Vagina (tissue), 2 donors: ENCODE results near the gene EZR. TPM values are rescaled to one million over a fixed set of nuclear protein-coding genes. Genes with fewer than 3 reads are reported as not detected.

ENCODE experiments used
- DNase-seq, 2 donors: peaks; one replicate each; pipeline ENCODE4 v3.0.0-alpha.2; 2017; ENCODE audit errors: extremely low spot score in 2 of 2
- H3K27ac ChIP-seq: fragments of 200-600 bp; sonication (generic); one replicate; pipeline ENCODE4 v1.5.1; 2019
- H3K27me3 ChIP-seq: fragments of 200-600 bp; sonication (generic); one replicate; pipeline ENCODE4 v1.5.1; 2019
- H3K36me3 ChIP-seq, 2 donors: fragments of 200-600 bp; sonication (generic); one replicate each; pipeline ENCODE4 v1.5.1; 2017 to 2019
- H3K4me1 ChIP-seq: fragments of 200-600 bp; sonication (generic); one replicate; pipeline ENCODE4 v1.5.1; 2019
- H3K4me3 ChIP-seq, 2 donors: fragments of 200-600 bp; sonication (generic); 1 replicate in 1 of 2; 2 replicates in 1 of 2; pipeline ENCODE4 v1.5.1; 2016 to 2019
- H3K9me3 ChIP-seq: fragments of 200-600 bp; sonication (generic); one replicate; pipeline ENCODE4 v1.5.1; 2019
- POLR2A ChIP-seq, 2 donors: fragments of 450-650 bp; IDR thresholded peaks; one replicate each; pipeline ENCODE4 v1.6.1; 2017; ENCODE audit warnings: antibody characterized with exemption in 2 of 2, mild to moderate bottlenecking in 2 of 2, moderate library complexity in 2 of 2
- POLR2AphosphoS5 ChIP-seq, 2 donors: sonication (generic); formaldehyde crosslinking; IDR thresholded peaks; one replicate each; pipeline ENCODE4 v1.9.0; 2017; ENCODE audit warnings: antibody characterized with exemption in 2 of 2, mild to moderate bottlenecking in 2 of 2, low read depth in 1 of 2; ENCODE audit not compliant: insufficient read depth in 1 of 2
- intact Hi-C: fragments of 100-400 bp; cut with DNase I; formaldehyde crosslinking; loops from one replicate; pipeline ENCODE4 v1.15.1; 2023
- total RNA-seq: library from RNA; depleted of rRNA; stranded (reverse); fragments of >200 nt; gene quantifications from one replicate; pipeline ENCODE4 v1.2.3, GENCODE V29; 2016
- TF ChIP-seq, protein P1 (sequence below), 3 experiments: fragments of 450-650 bp in 2 of 3; fragments of 200-600 bp in 1 of 3; sonication (generic) in 1 of 3; IDR thresholded peaks; one replicate each; pipeline ENCODE4 v1.5.1; 2017 to 2019; ENCODE audit warnings: antibody characterized with exemption in 3 of 3, mild to moderate bottlenecking in 2 of 3, moderate library complexity in 2 of 3

Gene EZR
- total RNA-seq, 1 donor from 2014 or later, result 99.7 TPM

DNA sequence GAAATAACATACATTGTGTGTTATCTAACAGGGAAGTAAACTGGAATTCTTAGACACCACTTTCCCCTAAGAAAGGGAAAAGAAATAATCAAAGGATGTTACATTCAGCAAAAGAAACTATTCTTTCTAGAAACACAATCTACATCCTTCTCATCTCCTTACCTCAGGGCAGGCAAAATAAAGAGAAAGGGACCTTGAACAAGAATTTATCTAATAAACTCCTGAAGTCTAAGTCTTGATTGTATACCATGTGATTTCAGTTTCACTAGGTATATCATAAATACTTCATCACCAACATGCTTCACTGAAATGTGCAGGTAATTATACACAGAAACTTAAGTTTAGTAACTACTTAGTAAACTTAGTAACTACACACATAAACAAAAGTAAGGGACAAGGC lies 15.0 kb downstream of the EZR start:
- TF ChIP-seq POLR2A (IDR thresholded peaks at IDR 0.05) (no peak), POLR2AphosphoS5 (IDR thresholded peaks at IDR 0.05; ENCODE audit: insufficient read depth in 1 of 2, low read depth in 1 of 2) (no peak)
- TF ChIP-seq, protein P1, sequence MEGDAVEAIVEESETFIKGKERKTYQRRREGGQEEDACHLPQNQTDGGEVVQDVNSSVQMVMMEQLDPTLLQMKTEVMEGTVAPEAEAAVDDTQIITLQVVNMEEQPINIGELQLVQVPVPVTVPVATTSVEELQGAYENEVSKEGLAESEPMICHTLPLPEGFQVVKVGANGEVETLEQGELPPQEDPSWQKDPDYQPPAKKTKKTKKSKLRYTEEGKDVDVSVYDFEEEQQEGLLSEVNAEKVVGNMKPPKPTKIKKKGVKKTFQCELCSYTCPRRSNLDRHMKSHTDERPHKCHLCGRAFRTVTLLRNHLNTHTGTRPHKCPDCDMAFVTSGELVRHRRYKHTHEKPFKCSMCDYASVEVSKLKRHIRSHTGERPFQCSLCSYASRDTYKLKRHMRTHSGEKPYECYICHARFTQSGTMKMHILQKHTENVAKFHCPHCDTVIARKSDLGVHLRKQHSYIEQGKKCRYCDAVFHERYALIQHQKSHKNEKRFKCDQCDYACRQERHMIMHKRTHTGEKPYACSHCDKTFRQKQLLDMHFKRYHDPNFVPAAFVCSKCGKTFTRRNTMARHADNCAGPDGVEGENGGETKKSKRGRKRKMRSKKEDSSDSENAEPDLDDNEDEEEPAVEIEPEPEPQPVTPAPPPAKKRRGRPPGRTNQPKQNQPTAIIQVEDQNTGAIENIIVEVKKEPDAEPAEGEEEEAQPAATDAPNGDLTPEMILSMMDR (IDR thresholded peaks at IDR 0.05), result no peak

DNA sequence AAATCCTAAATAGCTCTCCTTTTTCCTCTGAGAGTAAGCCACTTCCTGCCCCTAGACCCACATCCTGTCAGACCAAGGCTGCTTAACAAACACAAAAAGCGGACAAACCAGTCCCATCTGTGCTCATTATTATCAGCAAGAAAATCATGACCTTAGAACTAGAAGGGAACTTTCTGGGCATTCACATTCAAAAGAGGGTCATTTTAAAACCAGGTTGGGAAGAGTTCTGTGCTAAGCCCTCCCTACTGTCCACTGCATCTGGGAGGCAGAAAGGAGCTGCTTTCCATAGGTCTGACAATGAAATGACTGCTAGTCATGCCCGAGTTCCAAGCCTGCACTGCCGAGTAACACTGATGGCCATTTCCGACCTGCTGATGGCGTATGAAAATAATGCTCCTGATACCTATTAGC lies 15.4 kb downstream of the EZR start:
- Histone ChIP-seq H3K4me1 (peaks cover 30% of the 10 kb centered on the region), H3K4me3 (no peak overlapping the region), H3K9me3 (no peaks in the 10 kb centered on the region), H3K27ac (peak overlapping the region; percentile 22), H3K27me3 (no peaks in the 10 kb centered on the region), H3K36me3 (no peaks in the 10 kb centered on the region)
- no peak for TF ChIP-seq POLR2AphosphoS5 (IDR thresholded peaks at IDR 0.05; ENCODE audit: insufficient read depth in 1 of 2, low read depth in 1 of 2)
- TF ChIP-seq, protein P1 (IDR thresholded peaks at IDR 0.05), result no peak
- no peak for TF ChIP-seq POLR2A (IDR thresholded peaks at IDR 0.05)
- no peak for DNase-seq
- intact Hi-C loops, result no loop called here

More for the DNA sequence above, 15.0 kb downstream of the EZR start:
- Histone ChIP-seq H3K36me3 (no peaks in the 10 kb centered on the region), H3K4me3 (no peak overlapping the region), H3K9me3 (no peaks in the 10 kb centered on the region), H3K4me1 (peaks cover 25% of the 10 kb centered on the region), H3K27me3 (no peaks in the 10 kb centered on the region), H3K27ac (peak overlapping the region; percentile 22)
- DNase-seq, result no peak
- intact Hi-C loops, result no loop called here

DNA sequence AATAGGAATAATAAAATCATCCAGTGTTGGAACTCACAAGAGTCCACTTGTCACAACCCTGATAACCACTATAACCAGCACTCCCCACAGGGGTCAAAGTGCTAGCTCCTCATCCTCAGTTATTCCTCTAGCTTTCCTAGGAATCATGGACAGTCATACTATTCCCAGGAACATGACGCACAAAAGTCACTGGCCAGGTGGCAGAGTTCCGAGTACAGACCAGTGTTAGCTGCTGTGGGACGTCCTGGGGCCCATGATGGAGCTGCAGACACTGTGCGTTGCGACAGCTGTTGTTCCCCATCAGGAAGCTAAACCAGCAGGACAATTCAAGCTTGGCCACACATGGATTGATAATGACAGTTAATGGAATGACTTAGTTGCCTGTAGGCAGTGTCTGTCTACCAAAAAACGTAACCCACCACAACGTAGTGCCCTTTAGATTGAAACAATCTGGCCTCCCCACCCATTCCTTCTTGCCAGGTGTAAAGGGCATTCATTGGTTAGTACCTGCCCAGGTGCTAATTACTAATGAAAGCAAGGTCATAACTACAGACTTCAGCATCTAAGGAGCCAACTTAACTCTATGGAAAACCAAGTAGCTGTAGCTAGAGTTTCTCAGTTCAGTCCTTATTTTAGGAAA lies 17.4 kb downstream of the EZR start:
- Histone ChIP-seq H3K36me3 (no peaks in the 10 kb centered on the region), H3K4me3 (no peak overlapping the region), H3K27me3 (no peaks in the 10 kb centered on the region), H3K27ac (no peak overlapping the region), H3K4me1 (peaks cover 46% of the 10 kb centered on the region), H3K9me3 (no peaks in the 10 kb centered on the region)
- no peak for TF ChIP-seq POLR2AphosphoS5 (IDR thresholded peaks at IDR 0.05; ENCODE audit: insufficient read depth in 1 of 2, low read depth in 1 of 2)
- TF ChIP-seq, protein P1 (IDR thresholded peaks at IDR 0.05), result no peak
- TF ChIP-seq POLR2A (IDR thresholded peaks at IDR 0.05), result no peak
- DNase-seq, result no peak
- intact Hi-C loops, result no loop called here

DNA sequence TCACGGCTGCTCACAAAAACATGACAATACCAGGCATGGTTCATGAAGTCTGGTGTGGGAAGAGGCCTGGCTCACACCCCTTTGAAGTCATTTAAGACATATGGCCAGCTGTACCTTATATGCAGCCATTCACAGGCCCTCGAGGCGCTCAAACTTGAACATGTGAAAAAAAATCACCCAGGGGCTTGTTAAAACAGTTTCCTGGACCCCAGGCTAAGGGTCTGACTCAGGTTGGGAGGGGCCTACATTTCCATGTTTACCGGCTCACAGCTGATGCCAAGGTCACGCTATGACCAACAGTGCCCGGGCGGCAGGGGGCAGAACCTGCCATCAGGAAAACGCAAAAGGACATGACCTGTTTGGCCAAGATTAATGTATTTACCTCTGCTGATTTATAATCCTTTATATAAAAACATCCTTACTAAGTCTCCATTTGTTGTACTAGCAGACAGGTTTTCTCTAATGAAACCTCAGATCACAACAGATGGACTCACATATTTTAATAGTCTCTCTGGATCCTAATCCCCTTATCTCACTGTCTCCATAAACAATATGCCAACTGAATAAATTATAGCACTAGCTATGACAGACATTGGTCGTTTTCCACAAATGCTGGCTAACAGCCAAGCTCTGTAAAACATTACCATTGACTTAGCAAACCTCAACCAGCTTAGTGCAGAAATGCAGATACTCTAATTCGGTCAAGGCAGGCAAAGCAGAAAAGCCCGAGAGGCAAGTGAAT lies 19.9 kb downstream of the EZR start:
- DNase-seq, result no peak
- intact Hi-C loops, result no loop called here
- peaks cover 46% of the 10 kb centered on the region for H3K4me1 ChIP-seq
- H3K27me3 ChIP-seq, result no peaks in the 10 kb centered on the region
- H3K4me3 ChIP-seq, result no peak overlapping the region
- H3K27ac ChIP-seq, result peak overlapping the region; percentile 63
- H3K36me3 ChIP-seq, result no peaks in the 10 kb centered on the region
- peak in 1 of 2 donors; percentile 22 for TF ChIP-seq POLR2AphosphoS5 (IDR thresholded peaks at IDR 0.05; ENCODE audit: insufficient read depth in 1 of 2, low read depth in 1 of 2)
- TF ChIP-seq, protein P1 (IDR thresholded peaks at IDR 0.05), result no peak
- H3K9me3 ChIP-seq, result no peaks in the 10 kb centered on the region

DNA sequence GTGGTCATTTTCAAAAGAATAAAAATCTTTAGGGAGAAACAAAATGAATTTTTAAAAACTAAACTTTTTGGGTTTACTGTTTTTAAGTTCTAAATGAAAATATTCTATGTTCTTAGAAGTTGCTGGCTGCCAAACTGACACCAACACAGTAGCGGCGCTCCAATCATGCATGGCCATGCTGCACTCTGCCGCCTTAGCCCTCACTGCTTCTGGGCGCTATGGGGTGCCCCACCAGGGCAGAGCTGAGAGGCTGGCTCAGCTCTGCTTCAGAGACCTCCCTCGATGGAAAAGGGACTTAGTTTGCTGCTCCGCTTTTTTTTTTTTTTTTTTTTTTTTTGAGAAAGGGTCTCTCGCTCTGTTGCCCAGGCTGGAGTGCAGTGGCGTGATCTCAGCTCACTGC lies 20.9 kb downstream of the EZR start:
- H3K9me3 ChIP-seq, result no peaks in the 10 kb centered on the region
- DNase-seq, result no peak
- H3K27me3 ChIP-seq, result no peaks in the 10 kb centered on the region
- H3K4me3 ChIP-seq, result no peak overlapping the region
- H3K36me3 ChIP-seq, result no peaks in the 10 kb centered on the region
- H3K27ac ChIP-seq, result no peak overlapping the region
- intact Hi-C loops, result no loop called here
- peaks cover 49% of the 10 kb centered on the region for H3K4me1 ChIP-seq
- no peak for TF ChIP-seq POLR2AphosphoS5 (IDR thresholded peaks at IDR 0.05; ENCODE audit: insufficient read depth in 1 of 2, low read depth in 1 of 2)
